Natural killer cell (primary cell): ENCODE data around the gene KRTAP5-4. TPM values are rescaled to one million over a fixed set of nuclear protein-coding genes. Genes with fewer than 3 reads are reported as not detected.

Experiments
- ATAC-seq, 3 donors: fragments of 150-1000 bp in 2 of 3; fragments of 200-7000 bp in 1 of 3; cut with Tn5 transposase; 1 replicate in 1 of 3; 2 replicates in 2 of 3; pipeline ENCODE4 v1.10.0; 2021; ENCODE audit warnings: mild to moderate bottlenecking in 2 of 3, moderate library complexity in 2 of 3
- DNase-seq, 2 donors: peaks; one replicate each; pipeline versions ENCODE4 v3.0.0 to v3.0.0-alpha.2; 2013 to 2021; ENCODE audit warnings: mixed read lengths in 1 of 2
- H3K27ac ChIP-seq: one replicate; pipeline ENCODE4 v1.5.1; 2013; ENCODE audit warnings: mild to moderate bottlenecking, low read length
- H3K27me3 ChIP-seq: one replicate; pipeline ENCODE4 v1.6.1; 2013; ENCODE audit warnings: low read length; ENCODE audit not compliant: control insufficient read depth, insufficient read depth
- H3K36me3 ChIP-seq: one replicate; pipeline ENCODE4 v1.6.1; 2013; ENCODE audit warnings: low read length; ENCODE audit not compliant: control insufficient read depth, insufficient read depth
- H3K4me1 ChIP-seq: one replicate; pipeline ENCODE4 v1.6.1; 2013; ENCODE audit warnings: low read length; ENCODE audit not compliant: control insufficient read depth, insufficient read depth
- H3K4me3 ChIP-seq: one replicate; pipeline ENCODE4 v1.5.1; 2013; ENCODE audit warnings: low read length
- H3K9me3 ChIP-seq: one replicate; pipeline ENCODE4 v1.6.1; 2013; ENCODE audit warnings: low read length; ENCODE audit not compliant: control insufficient read depth, insufficient read depth
- H3K27ac Mint-ChIP-seq, 2 donors: one replicate each; pipeline ENCODE4 v1.8.0; 2022; ENCODE audit warnings: mild to moderate bottlenecking in 2 of 2, mixed read lengths in 2 of 2, moderate library complexity in 1 of 2
- H3K27me3 Mint-ChIP-seq, 2 donors: one replicate each; pipeline ENCODE4 v1.8.0; 2022; ENCODE audit warnings: low read depth in 2 of 2, mixed read lengths in 2 of 2
- H3K36me3 Mint-ChIP-seq: one replicate; pipeline ENCODE4 v1.8.0; 2022; ENCODE audit warnings: mixed read lengths
- H3K4me1 Mint-ChIP-seq, 2 donors: one replicate each; pipeline ENCODE4 v1.8.0; 2022; ENCODE audit warnings: mixed read lengths in 2 of 2
- H3K4me3 Mint-ChIP-seq: one replicate; pipeline ENCODE4 v1.8.0; 2022; ENCODE audit warnings: mild to moderate bottlenecking, moderate library complexity, mixed read lengths
- H3K9me3 Mint-ChIP-seq, 2 donors: one replicate each; pipeline ENCODE4 v1.8.0; 2022; ENCODE audit warnings: mixed read lengths in 2 of 2
- CTCF ChIP-seq: fragments of 200-600 bp; IDR thresholded peaks from one replicate; pipeline ENCODE4 v1.8.0; 2022; ENCODE audit warnings: antibody characterized with exemption
- WGBS: methylation state at CpG from one replicate; pipeline ENCODE4 v1.1.7; 2013; ENCODE audit warnings: missing lambda C conversion rate; ENCODE audit not compliant: insufficient coverage; 5-methylcytosine and 5-hydroxymethylcytosine counted together
- intact Hi-C: fragments of 100-400 bp; cut with micrococcal nuclease; formaldehyde crosslinking; loops from one replicate; pipeline ENCODE4 v1.14.2; 2022
- total RNA-seq, 4 donors: library from RNA; stranded (reverse); fragments of 120-200 nt in 1 of 4; gene quantifications; one replicate each; pipeline versions ENCODE4 v1.2.3 to v1.2.4, GENCODE V29; 2013 to 2022

The KRTAP5-4 gene
- total RNA-seq, 3 donors from 2014 or later (not counting 1 experiment from before 2014, with no cell fraction given) = not detected

- H3K27ac Mint-ChIP-seq = peak overlapping the region in 1 of 2 donors; percentile 69
- peaks cover 0 to 20% of the 10 kb centered on the region in 2 donors for H3K4me1 Mint-ChIP-seq
- peaks cover 7% of the 10 kb centered on the region for H3K9me3 ChIP-seq
- H3K4me1 ChIP-seq = peaks cover 23% of the 10 kb centered on the region
- intact Hi-C loops = no loop called here
- H3K27me3 Mint-ChIP-seq = peaks cover 36 to 38% of the 10 kb centered on the region in 2 donors
- H3K36me3 Mint-ChIP-seq = no peaks in the 10 kb centered on the region
- ATAC-seq (no peak), DNase-seq (no peak)
- H3K9me3 Mint-ChIP-seq = no peaks in the 10 kb centered on the region
- H3K4me3 Mint-ChIP-seq = no peak overlapping the region
- no peak overlapping the region for H3K27ac ChIP-seq
- H3K36me3 ChIP-seq = no peaks in the 10 kb centered on the region
- no peak overlapping the region for H3K4me3 ChIP-seq
- H3K27me3 ChIP-seq = peaks cover 30% of the 10 kb centered on the region
- no peak for TF ChIP-seq CTCF
- WGBS = 61% methylated on average over 21 of the region's 21 CpGs
Observed at GRCh38 chr11:1669546-1670218, 47.7 kb upstream of the KRTAP5-4 start.

DNA sequence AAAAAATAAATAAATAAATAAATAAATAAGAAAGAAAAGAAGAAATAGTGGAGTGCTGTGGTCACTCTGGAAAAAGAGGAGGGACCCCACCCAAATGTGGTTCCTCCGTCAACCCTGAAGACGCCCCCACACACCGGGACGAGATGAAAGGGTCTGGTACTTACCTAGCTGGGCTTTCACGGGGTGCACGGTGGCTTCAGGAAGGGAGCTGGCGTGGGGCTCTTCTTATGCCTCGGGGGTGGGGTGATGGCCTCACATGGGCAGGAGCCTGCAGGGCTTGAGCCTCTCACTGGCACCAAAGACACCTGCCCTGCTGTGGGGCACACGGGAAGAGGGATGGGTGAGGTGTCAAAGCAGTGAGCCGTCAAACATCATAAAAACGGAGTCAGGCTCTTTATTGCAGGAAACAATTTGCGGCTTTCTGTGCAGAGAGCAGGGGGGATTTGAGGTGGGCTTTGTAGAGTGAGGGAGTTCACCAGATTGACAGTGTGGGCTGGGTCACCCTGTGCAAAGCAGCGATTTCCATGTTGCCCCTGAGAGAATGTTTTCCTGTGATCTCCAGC, 47.1 kb upstream of the KRTAP5-4 start:
- Histone ChIP-seq H3K27ac (no peak overlapping the region), H3K4me1 (peaks cover 23% of the 10 kb centered on the region), H3K9me3 (peaks cover 7% of the 10 kb centered on the region), H3K36me3 (no peaks in the 10 kb centered on the region), H3K4me3 (no peak overlapping the region), H3K27me3 (peaks cover 24% of the 10 kb centered on the region)
- Mint-ChIP-seq H3K4me1 (peaks cover 0 to 20% of the 10 kb centered on the region in 2 donors), H3K4me3 (peak overlapping the region; percentile 13), H3K27ac (no peak overlapping the region), H3K36me3 (no peaks in the 10 kb centered on the region), H3K27me3 (peaks cover 31 to 33% of the 10 kb centered on the region in 2 donors), H3K9me3 (no peaks in the 10 kb centered on the region)
- WGBS = 18% methylated on average over 13 of the region's 13 CpGs
- TF ChIP-seq CTCF = no peak
- intact Hi-C loops = no loop called here
- DNase-seq (no peak), ATAC-seq (peak in 1 of 3 donors; percentile 26)

- peaks cover 19% of the 10 kb centered on the region for H3K27me3 ChIP-seq
- Mint-ChIP-seq H3K36me3 (no peaks in the 10 kb centered on the region), H3K4me1 (peaks cover 2 to 22% of the 10 kb centered on the region in 2 donors), H3K9me3 (no peaks in the 10 kb centered on the region), H3K27ac (no peak overlapping the region), H3K27me3 (peaks cover 20 to 24% of the 10 kb centered on the region in 2 donors), H3K4me3 (no peak overlapping the region)
- H3K9me3 ChIP-seq = peaks cover 7% of the 10 kb centered on the region
- intact Hi-C loops = no loop called here
- ATAC-seq = no peak
- H3K4me3 ChIP-seq = no peak overlapping the region
- WGBS = 56% methylated on average over 16 of the region's 16 CpGs
- H3K27ac ChIP-seq = no peak overlapping the region
- H3K4me1 ChIP-seq = peaks cover 28% of the 10 kb centered on the region
- DNase-seq = no peak
- no peaks in the 10 kb centered on the region for H3K36me3 ChIP-seq
- TF ChIP-seq CTCF = no peak
Observed at GRCh38 chr11:1667906-1668305, 46.0 kb upstream of the KRTAP5-4 start.
